ENCODE data around the gene BICRA. TPM values are rescaled to one million over a fixed set of nuclear protein-coding genes. Genes with fewer than 3 reads are reported as not detected.

The BICRA gene
- total RNA-seq, 1 donor from 2014 or later: 5.2 TPM

GRCh38 chr19:47679251-47679900, 70.4 kb downstream of the BICRA start:
- Histone ChIP-seq H3K9me3 (no peaks in the 10 kb centered on the region), H3K27me3 (no peaks in the 10 kb centered on the region), H3K4me1 (no peaks in the 10 kb centered on the region), H3K27ac (no peak overlapping the region), H3K36me3 (peaks cover 0 to 51% of the 10 kb centered on the region in 2 donors), H3K4me3 (no peak overlapping the region)
- DNase-seq (ENCODE audit: extremely low spot score in 2 of 2): no peak
- TF ChIP-seq POLR2A (IDR thresholded peaks at IDR 0.05) (no peak), POLR2AphosphoS5 (IDR thresholded peaks at IDR 0.05; ENCODE audit: insufficient read depth in 1 of 2, low read depth in 1 of 2) (no peak), CTCF (IDR thresholded peaks at IDR 0.05) (no peak)
- intact Hi-C loops (cut with DNase I): loop anchor here (10.0 kb wide), 1 partner anchor 235 kb away; no protein-coding TSS in a partner anchor

GRCh38 chr19:47679922-47680857, 71.3 kb downstream of the BICRA start:
- Histone ChIP-seq H3K36me3 (peaks cover 0 to 44% of the 10 kb centered on the region in 2 donors), H3K4me1 (no peaks in the 10 kb centered on the region), H3K27ac (no peak overlapping the region), H3K4me3 (no peak overlapping the region), H3K9me3 (no peaks in the 10 kb centered on the region), H3K27me3 (no peaks in the 10 kb centered on the region)
- no peak for DNase-seq (ENCODE audit: extremely low spot score in 2 of 2)
- TF ChIP-seq CTCF (IDR thresholded peaks at IDR 0.05): no peak
- no peak for TF ChIP-seq POLR2AphosphoS5 (IDR thresholded peaks at IDR 0.05; ENCODE audit: insufficient read depth in 1 of 2, low read depth in 1 of 2)
- TF ChIP-seq POLR2A (IDR thresholded peaks at IDR 0.05): no peak
- intact Hi-C loops (cut with DNase I): loop anchor here (10.0 kb wide), 1 partner anchor 235 kb away; no protein-coding TSS in a partner anchor

- no peak for DNase-seq (ENCODE audit: extremely low spot score in 2 of 2)
- H3K27ac ChIP-seq: no peak overlapping the region
- peaks cover 0 to 40% of the 10 kb centered on the region in 2 donors for H3K36me3 ChIP-seq
- no peaks in the 10 kb centered on the region for H3K9me3 ChIP-seq
- no peaks in the 10 kb centered on the region for H3K4me1 ChIP-seq
- H3K4me3 ChIP-seq: no peak overlapping the region
- TF ChIP-seq POLR2A (IDR thresholded peaks at IDR 0.05) (no peak), CTCF (IDR thresholded peaks at IDR 0.05) (no peak), POLR2AphosphoS5 (IDR thresholded peaks at IDR 0.05; ENCODE audit: insufficient read depth in 1 of 2, low read depth in 1 of 2) (no peak)
- no peaks in the 10 kb centered on the region for H3K27me3 ChIP-seq
- intact Hi-C loops (cut with DNase I): no loop called here
Observed at GRCh38 chr19:47680858-47681332, 72.0 kb downstream of the BICRA start.

- Histone ChIP-seq H3K4me3 (no peak overlapping the region), H3K4me1 (no peaks in the 10 kb centered on the region), H3K9me3 (no peaks in the 10 kb centered on the region), H3K27ac (no peak overlapping the region), H3K36me3 (peaks cover 0 to 37% of the 10 kb centered on the region in 2 donors), H3K27me3 (no peaks in the 10 kb centered on the region)
- intact Hi-C loops (cut with DNase I): no loop called here
- TF ChIP-seq CTCF (IDR thresholded peaks at IDR 0.05): no peak
- no peak for TF ChIP-seq POLR2AphosphoS5 (IDR thresholded peaks at IDR 0.05; ENCODE audit: insufficient read depth in 1 of 2, low read depth in 1 of 2)
- TF ChIP-seq POLR2A (IDR thresholded peaks at IDR 0.05): no peak
- DNase-seq (ENCODE audit: extremely low spot score in 2 of 2): no peak
Observed at GRCh38 chr19:47681388-47681787, 72.5 kb downstream of the BICRA start.

All from vagina (tissue), 2 donors.